GM19468 (cell line): ENCODE results near the gene ZDHHC14.

ENCODE experiments used
- ATAC-seq: cut with Tn5 transposase; IDR thresholded peaks from one replicate; pipeline ENCODE4 v1.9.1; 2021; ENCODE audit warnings: mild to moderate bottlenecking, moderate library complexity, moderate number of reproducible peaks; ENCODE audit not compliant: unreplicated experiment; ENCODE audit errors: extremely low read depth

ZDHHC14 gene

GRCh38 chr6:157649311-157650260 is 268.6 kb downstream of the ZDHHC14 start:
- no peak for ATAC-seq

- ATAC-seq, result no peak
Observed at GRCh38 chr6:157650261-157650640, 269.3 kb downstream of the ZDHHC14 start.

- no peak for ATAC-seq
Observed at GRCh38 chr6:157650801-157651200, 269.8 kb downstream of the ZDHHC14 start.

- no peak for ATAC-seq
Observed at GRCh38 chr6:157651731-157652490, 270.9 kb downstream of the ZDHHC14 start.

- ATAC-seq, result no peak
Observed at GRCh38 chr6:157652601-157653363, 271.8 kb downstream of the ZDHHC14 start.

GRCh38 chr6:157653521-157653920 is 272.5 kb downstream of the ZDHHC14 start:
- ATAC-seq, result no peak

- no peak for ATAC-seq
Observed at GRCh38 chr6:157655139-157655538, 274.1 kb downstream of the ZDHHC14 start.

GRCh38 chr6:157656437-157656997 is 275.5 kb downstream of the ZDHHC14 start:
- ATAC-seq, result no peak

- no peak for ATAC-seq
Observed at GRCh38 chr6:157657754-157658153, 276.8 kb downstream of the ZDHHC14 start.

GRCh38 chr6:157658301-157658700 is 277.3 kb downstream of the ZDHHC14 start:
- ATAC-seq, result no peak

- no peak for ATAC-seq
Observed at GRCh38 chr6:157659536-157660271, 278.7 kb downstream of the ZDHHC14 start.

- no peak for ATAC-seq
Observed at GRCh38 chr6:157660414-157660813, 279.4 kb downstream of the ZDHHC14 start.

- ATAC-seq, result no peak
Observed at GRCh38 chr6:157661652-157662051, 280.7 kb downstream of the ZDHHC14 start.

- no peak for ATAC-seq
Observed at GRCh38 chr6:157663261-157663660, 282.3 kb downstream of the ZDHHC14 start.

GRCh38 chr6:157665180-157665579 is 284.2 kb downstream of the ZDHHC14 start:
- ATAC-seq, result no peak

- ATAC-seq, result no peak
Observed at GRCh38 chr6:157666729-157667128, 285.7 kb downstream of the ZDHHC14 start.

- no peak for ATAC-seq
Observed at GRCh38 chr6:157667211-157668008, 286.4 kb downstream of the ZDHHC14 start.

GRCh38 chr6:157668009-157668401 is 287.0 kb downstream of the ZDHHC14 start:
- ATAC-seq, result no peak

- ATAC-seq, result no peak
Observed at GRCh38 chr6:157668713-157669112, 287.7 kb downstream of the ZDHHC14 start.
